ENCODE data around the gene NRXN3.

The NRXN3 gene

DNA sequence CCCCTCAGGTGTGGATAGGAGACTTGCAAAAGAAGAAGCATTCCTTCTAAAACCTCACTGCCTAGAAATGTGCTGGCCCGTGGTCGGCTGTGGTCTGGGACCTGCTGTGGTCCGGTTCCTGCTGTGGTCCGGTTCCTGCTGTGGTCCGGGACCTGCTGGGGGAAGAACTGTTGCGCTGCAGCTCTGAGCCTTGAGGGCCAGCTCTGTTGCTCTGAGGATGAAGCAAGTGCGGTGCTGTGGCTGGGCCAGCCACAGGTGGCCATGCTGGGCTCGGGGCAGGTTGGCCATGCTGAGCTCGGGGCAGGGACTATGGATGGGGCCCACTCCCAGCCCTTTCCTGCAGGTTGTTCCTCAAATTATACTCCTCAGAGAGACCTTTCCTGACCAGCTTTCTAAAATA lies 5.2 kb downstream of the NRXN3 start:
- no peak for DNase-seq

DNA sequence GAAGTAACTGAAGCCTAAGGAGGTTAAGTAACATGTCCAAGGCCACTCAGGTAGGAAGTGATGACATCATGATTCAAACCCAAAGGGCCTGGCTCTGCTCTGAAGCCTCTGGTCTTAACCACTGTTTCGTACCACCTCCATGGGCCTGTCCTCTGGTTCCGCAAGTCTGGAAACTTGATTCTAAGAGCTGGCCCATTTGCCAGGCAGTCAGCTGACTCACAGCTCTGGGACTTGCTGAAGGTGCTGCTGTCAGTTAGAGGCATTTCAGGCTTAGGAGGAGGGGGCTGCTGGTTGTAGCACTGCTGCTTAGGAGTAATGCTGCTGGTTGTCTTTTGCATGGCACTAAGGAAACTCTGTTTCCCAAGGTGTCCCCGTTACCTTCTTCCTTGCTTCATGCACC lies 7.9 kb downstream of the NRXN3 start:
- no peak for DNase-seq

DNA sequence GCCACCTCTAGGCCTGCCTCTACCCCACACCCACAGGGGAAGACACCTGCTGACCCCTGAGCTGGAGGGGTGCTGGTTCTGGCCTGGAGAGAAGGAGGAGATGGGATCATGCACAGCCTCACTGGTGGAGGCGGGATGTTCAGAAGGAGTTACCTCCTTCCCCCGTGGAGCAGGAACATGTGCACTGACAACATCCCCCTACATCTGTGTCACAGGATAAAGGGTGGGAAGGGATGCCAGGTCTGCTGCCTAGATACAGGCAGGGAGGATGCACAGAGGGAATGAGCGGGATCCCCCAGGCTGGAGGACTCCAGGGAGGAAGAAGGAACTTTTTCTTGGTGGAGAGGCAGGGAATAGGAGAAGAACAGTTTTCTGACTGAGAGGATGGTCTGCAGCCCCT lies 8.8 kb downstream of the NRXN3 start:
- DNase-seq = no peak

DNA sequence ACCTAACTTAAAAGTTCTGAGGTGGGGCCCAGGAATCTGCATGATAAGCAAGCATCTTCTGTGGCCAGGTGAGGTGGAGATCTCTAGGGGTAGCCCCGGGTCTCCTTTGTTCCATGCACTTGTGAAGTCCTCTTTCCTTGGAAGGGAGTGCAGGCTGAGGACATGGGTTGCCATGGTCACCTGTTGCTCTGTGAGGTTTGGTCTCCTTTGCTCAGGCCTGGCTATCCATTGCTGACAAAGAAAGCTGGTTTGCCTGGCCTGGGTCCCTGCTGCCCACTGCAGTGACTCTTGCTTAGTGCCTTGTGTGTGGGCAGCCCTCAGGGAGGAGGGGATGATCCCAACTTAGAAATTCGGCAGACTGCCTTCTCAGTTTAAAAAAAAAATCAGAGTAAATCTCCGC lies 11.1 kb downstream of the NRXN3 start:
- DNase-seq = no peak

DNA sequence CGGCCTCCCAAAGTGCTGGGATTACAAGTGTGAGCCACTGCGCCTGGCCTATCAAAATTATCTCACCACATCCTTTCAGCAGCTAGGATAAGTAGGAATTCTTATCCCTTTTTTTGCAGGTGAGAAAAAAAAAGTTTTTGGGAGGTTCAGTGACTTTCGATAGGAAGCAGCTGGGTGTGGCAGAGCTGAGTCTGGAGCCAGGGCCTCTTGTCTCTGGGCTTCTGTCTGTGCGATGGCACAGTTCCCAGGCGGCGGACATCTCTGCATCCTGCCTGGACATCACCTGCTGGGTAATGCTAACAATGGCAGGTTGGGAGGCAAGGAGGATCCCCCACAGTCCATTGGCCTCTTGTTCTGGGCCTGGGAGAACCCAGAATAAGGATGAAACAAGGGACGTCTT lies 12.5 kb downstream of the NRXN3 start:
- no peak for DNase-seq

DNA sequence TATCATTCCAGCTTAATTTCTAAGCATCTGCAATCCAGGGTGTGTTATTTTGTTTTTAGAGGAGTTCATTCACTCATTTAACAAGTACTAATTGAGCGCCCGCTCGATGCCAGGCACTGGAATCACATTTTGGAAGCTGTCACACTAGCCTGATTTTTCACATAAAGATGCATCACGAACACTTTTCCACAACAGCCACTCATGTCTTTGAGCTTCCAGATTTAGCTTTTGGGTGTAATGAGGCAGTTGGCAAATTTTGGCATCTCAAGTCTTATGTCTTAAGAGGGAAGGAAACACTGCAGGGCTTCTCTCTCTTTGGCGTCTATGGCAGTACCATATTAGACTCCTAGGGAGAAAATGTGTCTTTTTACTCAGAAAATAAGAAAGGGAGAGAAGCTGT lies 14.0 kb downstream of the NRXN3 start:
- no peak for DNase-seq

DNA sequence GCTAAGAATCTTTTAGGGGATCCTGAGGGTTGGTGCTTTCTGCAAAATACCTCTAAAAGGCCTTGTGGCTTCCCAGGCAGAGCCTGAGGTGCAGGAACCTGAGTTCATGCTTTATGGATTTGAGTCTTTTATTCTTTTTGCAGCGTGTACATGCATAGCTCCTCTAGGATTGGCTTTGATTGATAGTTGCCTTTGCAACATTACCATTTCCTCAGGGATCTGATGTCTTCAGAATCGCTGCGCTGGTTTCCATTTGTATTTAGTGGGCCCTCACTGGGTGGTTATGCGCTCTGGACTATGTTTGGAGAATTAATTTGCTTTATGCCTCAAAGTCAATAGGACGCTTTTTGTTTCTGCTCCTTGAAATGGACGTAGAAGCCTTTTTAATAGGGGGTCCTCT lies 16.1 kb downstream of the NRXN3 start:
- DNase-seq = no peak

DNA sequence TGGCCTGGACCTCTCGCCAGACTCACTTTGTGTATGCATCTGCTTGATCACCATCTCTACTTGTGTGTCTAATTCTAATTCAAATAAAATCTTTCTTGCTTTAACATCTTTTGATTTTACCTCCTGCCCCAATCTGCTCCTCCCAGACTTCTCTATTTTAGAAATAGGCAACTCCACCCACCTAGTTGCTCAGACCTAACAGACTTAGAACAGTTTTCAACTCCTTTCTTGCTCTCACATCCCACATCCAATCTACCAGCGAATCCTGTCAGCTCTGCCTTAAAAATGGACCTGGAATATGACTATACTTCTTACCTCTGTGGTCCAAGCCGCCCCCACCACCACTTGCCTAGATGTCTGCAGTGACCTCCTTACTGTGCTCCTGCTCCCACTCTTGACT lies 18.7 kb downstream of the NRXN3 start:
- DNase-seq = no peak

DNA sequence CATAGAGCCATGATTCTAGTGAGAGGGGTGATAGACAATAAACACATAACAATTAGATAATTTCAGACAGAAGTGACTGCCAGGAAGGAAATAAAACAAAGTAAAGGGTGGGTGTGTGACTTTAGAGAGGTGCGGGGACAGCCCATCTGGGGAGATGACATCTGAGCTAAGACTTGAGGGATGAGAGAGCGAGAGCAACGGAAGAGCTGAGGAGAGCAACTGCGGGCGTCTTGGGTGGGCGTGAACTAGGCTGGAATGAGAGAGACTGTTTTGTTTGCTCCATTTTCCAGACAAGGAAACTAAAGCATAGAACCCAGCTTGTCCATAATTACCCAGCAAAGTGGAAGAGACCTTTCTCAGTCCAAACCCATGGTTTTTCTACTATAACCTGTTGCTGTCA lies 25.3 kb downstream of the NRXN3 start:
- no peak for DNase-seq

DNA sequence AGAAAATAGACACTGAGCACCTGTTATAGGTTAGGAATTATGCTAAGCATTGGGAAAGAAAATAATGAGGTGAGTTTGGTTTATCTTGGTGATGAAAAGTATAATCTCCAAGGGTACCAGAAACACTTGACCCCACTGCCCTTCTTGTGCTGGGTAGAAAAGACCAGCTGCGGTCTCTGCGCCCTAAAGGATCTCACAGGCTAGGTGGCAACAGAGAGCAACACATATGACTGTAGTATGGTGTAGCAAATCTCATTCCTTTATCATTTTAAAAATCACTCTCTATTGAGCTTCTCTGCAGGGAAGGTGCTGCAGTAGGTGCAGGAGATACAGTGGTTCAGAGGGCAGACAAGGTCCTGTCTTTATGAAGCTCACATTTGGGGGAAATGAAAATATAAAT lies 26.1 kb downstream of the NRXN3 start:
- no peak for DNase-seq

DNA sequence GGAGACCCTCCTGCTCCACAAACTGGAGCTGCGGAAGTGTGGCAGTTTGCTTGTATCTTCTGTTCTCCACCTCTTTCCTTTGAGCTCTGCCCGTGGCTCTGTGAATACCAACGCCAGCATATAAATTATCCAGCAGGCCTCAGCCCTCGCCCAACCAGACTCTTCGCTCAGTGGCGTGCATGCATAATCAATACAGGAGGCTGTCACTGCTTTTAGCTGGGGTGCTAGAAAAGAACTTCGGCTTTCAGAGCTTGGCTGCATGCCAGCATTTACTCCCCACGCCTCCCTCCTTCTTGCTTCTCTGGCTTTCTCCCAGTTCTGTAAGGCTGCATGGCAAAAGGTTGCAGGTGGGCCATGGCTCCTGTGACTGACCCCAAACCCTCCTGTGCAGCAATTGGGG lies 26.9 kb downstream of the NRXN3 start:
- no peak for DNase-seq

DNA sequence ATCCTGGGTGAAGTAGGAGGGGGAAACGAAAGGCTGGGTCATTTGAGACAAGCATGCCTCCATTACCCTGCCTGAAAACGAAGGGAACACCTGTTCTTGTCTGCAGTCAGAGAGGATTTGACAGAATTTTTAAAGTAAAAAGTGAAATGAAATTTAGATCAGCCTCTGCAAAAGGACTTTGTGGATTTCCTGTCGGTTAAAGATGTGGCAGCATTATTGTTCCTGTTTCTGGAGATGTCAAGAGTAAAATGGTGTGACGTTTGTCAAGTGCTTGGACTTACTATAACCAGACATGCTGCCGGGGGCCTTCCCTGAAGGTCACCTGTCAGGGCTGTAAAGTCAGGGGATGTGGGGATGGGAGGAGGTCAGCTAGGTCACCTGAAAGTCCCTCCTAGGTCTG lies 32.0 kb downstream of the NRXN3 start:
- no peak for DNase-seq

DNA sequence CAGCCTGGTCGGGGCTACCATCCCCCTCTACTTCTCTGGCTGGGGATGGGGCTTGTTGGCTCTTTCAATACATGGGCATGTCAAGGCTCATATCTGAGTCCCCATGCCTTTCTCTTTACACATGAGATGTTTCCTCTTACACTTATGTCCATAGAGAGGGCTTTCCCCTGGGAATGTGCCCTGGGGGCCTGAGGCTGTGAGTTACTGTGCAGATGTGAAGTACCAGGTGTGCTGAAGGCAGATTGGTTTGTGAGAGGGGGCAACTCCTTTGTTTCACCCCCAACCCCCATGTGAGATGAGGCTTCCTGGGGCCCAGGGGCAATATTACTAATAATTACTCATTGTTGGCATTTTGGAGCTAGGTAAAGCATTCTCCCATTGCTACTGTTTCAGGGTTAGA lies 32.8 kb downstream of the NRXN3 start:
- DNase-seq = no peak

DNA sequence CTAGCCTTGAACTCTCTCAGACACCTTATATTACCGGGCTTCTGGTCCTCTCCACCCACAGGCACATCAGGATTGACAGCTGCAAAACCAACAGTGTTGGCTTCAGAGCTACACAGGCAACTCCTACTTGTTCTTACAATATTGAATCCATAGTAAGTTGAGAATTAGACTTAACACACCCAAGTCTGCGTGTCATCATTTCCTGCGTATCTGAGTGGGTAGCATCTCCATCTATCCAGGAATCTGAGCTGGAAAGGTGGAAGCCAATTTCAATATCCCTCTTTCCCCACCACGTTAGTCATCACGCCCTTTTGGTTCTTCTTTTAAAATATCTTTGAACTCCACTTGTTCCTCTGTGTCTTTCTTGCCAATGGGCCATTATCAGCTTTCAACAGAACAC lies 37.2 kb downstream of the NRXN3 start:
- DNase-seq = no peak

DNA sequence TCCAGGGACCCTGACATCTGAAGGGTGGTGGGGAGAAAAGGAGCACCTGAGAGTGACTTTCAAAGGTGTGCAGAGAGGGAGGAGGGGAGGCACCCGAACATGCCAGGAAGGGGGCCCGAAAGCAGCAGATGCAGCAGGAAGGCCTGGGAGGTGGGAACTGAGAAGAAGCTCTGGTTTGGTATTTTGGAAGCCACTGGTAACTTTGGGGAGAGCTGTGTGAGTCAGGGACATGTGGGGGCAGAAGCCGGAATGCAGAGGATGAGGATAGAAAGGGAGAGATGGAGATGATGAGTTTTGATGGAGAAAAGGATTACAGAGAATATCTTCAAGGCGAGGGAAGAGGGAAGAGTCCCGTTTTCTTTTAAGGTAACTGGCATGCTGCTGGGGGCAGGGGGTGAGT lies 50.1 kb downstream of the NRXN3 start:
- DNase-seq = no peak

DNA sequence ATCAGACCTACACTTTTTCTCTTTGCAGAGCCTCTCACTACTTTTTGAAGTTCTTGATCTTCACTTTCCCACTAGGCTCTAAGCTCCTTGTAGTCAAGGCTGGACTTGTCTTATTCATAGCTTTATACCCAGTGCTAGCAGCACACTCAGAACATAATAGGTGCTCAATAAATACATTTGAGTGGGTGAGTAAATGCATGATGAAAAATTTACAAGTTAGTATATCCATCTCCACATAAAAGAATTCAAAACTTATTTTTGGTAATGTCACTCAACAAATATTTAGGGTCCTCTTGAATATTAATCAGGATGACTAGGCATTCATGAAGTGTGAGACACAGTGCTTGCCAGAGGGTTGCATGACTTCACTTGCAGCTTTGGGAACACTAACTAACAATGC lies 52.6 kb downstream of the NRXN3 start:
- no peak for DNase-seq

DNA sequence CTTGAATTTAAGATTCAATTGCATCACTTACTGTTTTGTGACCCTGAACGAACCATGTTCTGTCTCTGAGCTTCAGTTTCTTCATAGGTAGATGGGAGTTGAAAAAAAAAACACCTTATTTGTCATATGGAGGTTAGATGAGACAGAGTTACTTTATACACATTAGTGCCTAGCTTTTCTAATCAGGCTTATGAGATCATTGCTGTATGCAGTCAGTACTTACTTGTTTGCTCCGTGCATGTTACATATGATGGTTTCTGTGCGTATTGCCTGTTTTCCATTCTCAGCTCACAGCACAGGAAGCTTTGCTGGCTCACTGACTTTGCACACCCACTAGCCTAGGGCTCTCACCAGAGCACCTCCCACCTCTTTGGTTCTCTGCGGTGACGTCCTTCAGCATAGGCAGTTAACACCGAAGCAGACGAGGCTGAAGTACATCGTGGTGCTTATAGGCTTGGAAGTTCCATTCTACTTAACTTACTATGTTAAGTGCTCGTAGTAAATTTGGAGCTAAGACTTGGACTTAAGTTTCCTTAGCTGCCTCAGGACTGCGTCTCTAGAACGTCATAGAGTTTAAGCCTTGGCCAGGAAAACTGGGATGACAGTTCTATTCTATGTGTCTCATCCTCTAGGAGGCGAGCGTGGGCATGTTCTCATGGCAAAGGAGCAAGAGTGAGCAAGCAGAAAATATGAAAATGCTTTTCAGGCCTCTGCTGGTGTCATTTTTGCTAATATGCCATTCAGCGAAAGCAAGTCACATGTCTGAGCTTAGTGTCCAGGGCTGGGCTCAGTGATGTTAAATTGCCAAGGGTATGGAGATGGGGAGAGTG lies 57.3 kb downstream of the NRXN3 start:
- DNase-seq = no peak

DNA sequence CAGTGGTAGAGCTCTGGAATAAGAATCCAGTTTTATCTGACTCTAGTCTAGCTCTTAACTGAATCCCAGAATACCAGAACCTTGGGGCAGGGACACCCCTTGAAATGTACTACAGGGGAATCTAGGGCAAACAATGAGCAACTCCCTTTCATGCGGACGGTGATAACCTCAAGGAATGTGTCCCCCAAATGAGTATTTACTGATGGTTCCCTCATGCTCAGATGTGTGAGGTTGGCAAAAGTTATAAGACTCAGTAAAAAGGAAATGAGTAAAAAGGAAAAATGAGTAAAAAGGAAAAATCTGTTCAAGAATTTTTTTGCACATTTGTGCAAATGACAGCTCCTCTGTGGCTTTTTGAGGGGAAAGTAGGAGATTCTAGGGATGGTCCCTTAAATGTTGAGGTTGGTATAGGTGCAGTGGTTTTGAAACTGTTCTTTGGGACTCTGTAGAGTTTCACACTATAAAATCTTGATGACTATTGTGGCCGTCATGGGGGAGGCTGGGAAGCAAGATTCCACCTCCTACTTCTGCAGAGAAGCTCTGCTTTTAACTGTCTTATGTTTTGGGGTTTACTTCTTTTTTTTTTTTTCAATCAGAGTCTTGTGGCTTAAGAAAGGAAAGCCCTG lies 58.6 kb downstream of the NRXN3 start:
- no peak for DNase-seq

DNA sequence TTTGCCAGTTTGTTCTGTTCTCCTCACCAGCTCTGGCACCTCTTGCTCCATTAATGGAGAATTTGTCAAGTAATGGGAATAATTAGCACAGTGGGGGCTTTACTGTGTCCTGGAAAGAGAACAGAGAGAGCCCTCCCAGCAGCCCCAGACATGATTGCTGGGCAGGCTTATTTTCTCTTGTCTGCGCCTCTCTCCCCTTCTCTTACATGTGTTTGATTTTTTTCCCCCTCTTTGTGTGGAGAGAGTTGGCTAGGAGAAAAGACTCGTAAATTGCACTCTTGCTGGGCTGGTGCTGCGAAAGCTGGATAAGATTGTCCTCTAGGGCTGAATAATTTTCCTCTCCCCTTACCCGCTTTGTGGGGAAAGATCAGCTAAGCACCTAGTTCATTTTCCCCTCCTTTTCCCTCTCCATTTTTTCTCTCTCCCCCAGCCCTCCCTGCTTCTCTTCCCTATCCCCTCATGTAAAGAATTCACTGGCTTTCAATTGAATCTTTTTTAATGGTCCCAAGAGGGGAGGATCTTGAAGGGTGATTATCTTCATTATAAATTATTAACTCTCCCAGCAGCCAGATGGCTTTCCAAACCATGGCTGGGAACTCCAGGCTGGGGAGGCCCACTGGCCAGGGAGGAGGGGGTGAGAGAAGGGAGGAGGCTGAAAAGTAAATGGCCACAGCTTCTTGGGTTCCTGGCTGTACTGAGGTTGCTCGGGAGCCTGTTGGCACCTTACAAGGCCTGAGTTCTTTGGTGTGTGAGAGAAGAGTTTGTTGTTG lies 62.2 kb downstream of the NRXN3 start:
- DNase-seq = no peak

DNA sequence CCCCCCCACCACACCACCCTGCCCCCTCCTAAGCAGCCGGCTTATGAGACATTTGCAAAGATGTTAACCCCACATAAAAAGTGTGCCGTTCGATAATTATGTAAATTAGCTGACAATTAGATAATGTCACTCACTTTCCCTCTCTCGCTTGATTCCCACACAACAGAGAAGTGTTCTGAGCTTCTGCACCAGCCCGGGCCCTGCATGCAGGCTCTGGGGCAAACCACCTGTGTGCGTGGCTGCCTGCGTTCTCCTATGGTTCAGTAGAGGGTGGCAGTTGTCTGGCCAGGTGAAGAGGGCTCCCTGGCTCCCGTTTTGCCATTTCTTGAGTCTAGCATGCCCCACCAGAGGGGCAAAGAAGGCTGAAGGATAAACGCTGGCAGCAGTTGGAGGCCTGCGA lies 68.0 kb downstream of the NRXN3 start:
- DNase-seq = no peak

DNA sequence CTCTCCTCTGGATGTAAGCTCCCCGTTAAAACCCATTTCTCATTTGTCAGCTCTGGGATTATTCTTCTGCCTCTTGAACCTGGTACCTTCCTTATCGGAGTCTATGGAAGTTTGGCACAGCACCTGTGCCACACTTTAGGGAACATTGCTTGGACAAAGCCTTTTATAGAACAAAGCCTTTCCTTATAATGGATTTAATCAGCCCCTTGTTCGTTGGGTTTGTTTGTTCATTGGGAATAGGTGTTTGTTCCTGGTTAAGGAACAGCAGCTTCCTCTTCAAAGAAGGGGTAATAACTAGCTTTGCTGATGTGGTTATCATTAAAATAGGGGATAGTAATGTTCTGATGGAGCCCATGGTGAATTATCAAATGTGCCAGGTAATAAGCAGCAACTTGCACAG lies 70.4 kb downstream of the NRXN3 start:
- DNase-seq = no peak

DNA sequence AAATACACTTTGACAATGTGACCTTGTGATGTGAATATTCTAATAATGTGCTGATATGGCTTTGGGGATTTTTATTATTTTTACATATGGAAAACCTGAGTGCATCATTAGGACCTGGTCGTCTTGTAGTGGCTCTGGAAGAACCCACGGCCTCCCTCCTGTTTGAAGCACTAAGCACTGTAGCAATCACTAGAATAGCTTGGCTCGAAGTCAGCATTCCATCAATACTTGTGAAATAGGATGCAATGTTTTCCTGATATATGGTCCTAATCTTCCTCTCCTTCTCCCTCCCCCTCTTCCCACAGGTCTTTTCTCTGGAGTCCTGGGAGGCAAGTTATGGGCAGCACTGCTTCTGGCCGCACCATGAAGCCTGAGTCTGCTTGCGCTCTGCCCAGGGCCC lies 71.9 kb downstream of the NRXN3 start:
- no peak for DNase-seq

DNA sequence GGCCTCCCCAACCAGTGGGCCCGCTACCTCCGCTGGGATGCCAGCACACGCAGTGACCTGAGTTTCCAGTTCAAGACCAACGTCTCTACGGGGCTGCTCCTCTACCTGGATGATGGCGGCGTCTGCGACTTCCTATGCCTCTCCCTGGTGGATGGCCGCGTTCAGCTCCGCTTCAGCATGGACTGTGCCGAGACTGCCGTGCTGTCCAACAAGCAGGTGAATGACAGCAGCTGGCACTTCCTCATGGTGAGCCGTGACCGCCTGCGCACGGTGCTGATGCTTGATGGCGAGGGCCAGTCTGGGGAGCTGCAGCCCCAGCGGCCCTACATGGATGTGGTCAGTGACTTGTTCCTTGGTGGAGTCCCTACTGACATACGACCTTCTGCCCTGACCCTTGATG lies 73.0 kb downstream of the NRXN3 start:
- DNase-seq = no peak

DNA sequence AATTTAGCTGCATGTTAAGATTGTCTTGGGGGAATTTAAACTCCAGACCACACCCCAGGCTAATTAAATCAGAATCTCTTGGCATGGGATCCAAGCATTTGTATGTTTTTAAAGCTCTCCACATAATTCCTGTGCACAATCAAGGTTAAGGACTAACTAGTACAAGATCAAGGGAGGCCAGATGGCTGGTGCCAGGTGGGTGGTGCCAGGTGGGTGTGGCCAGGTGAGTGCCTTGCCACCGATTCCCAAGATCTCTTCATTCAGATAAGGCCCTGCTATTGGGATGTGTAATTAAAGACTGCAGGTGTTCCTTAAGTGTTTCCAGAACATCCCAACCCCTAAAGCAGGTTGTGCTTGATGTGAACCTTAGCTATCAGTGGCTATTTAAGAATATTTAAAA lies 75.1 kb downstream of the NRXN3 start:
- DNase-seq = no peak
